ENCODE data around the gene PCDHAC1. TPM values are rescaled to one million over a fixed set of nuclear protein-coding genes. Genes with fewer than 3 reads are reported as not detected.

The PCDHAC1 gene, protein sequence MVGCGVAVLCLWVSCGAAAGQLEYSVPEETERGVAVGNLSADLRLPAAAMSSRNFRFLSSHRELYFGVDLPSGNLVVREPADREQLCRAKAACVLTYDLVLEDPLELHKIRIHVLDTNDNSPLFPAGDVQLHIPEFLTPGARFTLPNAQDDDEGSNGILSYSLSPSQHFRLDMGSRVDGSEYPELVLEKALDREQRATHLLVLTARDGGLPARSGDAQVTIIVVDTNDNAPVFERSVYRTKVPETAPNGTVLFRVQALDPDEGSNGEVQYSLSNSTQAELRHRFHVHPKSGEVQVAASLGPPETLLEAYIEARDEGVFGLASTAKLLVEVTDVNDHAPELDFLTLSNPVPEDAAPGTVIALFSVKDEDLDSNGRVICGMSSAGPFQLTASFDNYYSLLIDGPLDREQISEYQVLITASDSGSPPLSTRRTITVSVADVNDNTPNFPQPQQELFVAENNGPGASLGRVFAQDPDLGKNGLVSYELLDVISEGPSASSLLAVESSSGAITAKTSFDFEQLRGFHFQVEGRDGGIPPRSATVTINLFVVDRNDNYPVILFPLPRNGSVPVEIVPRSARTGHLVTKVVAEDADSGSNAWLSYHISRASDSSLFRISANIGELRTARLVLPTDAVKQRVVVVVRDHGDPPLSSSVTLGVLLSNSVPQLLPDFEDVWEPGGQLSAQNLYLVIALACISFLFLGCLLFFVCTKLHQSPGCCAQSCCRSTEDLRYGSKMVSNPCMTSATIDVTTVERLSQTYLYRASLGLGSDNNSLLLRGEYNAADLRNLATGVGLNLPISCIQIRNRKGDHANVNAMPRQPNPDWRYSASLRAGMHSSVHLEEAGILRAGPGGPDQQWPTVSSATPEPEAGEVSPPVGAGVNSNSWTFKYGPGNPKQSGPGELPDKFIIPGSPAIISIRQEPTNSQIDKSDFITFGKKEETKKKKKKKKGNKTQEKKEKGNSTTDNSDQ
- total RNA-seq (2021; ENCODE audit: unreplicated experiment) (1.0 TPM), Bru-seq, nascent RNA (percentile 34 among the genes with signal in this experiment), BruChase-seq, experiment 1, labeled RNA remaining after a 6-hour chase (percentile 46 among the genes with signal in this experiment), BruChase-seq, experiment 2, labeled RNA remaining after a 2-hour chase (percentile 61 among the genes with signal in this experiment)
- polyA plus RNA-seq (2012), result 0.49 and 0.62 TPM in 2 replicates
- long read RNA-seq, result 0 reads

GRCh38 chr5:140925806-140926442 lies at the start of gene PCDHAC1:
PCDHAC1 (plus strand) TSS chr5:140926299; CDS start chr5:140926893, 594 bp downstream.
- Histone ChIP-seq H3K9me2 (ENCODE audit: insufficient read depth) (no peaks in the 10 kb centered on the region), H3K79me2 (ENCODE audit: insufficient read depth, low read length) (no peaks in the 10 kb centered on the region), H3K27ac (ENCODE audit: low read depth, low read length) (peak within 1 kb of the TSS; percentile 23; the same call in 1 of the 2 replicates), H3K9ac (ENCODE audit: low read length) (peak within 1 kb of the TSS; percentile 24; the same call in 1 of the 2 replicates), H3K4me3 (replicated peaks in 1 of 2; ENCODE audit: low read depth in 1 of 2, low read length in 2 of 2) (peak within 1 kb of the TSS; percentile 37 to 58), H2AFZ (ENCODE audit: low read depth, low read length, poor library complexity, severe bottlenecking) (peak within 1 kb of the TSS; percentile 93), H4K20me1 (ENCODE audit: insufficient read depth) (no peaks in the 10 kb centered on the region), H3K36me3 (ENCODE audit: control insufficient read depth in 1 of 2, insufficient read depth in 2 of 2, low read length in 2 of 2) (no peaks in the 10 kb centered on the region), H3K9me3 (ENCODE audit: control insufficient read depth in 1 of 2, insufficient read depth in 1 of 2, low read depth in 1 of 2, low read length in 2 of 2) (no peaks in the 10 kb centered on the region), H3K27me3 (ENCODE audit: insufficient read depth, low read length) (no peaks in the 10 kb centered on the region), H3K4me2 (ENCODE audit: low read length) (peak within 1 kb of the TSS; percentile 88), H3K4me1 (ENCODE audit: control insufficient read depth in 1 of 2, insufficient read depth in 2 of 2, low read length in 2 of 2) (peaks cover 2 to 15% of the 10 kb centered on the region in 2 experiments; a peak in 3 of 4 replicates)
- no TSS peak for BruUV-seq (replicated peaks)
- ChIA-PET CTCF (interaction anchor here (1.0 to 4.4 kb wide), 7 partner anchors 11 to 638 kb away, joined by 3 to 50 read pairs (median 5); no protein-coding TSS in a partner anchor), RAD21 (ENCODE audit: low non-redundant PET in 1 of 2, low total read pairs in 2 of 2, uncharacterized antibody in 2 of 2, unreplicated experiment in 2 of 2) (interaction anchor here (0.8 to 2.2 kb wide), 3 partner anchors 112 to 115 kb away, joined by 3 to 24 read pairs (median 14); no protein-coding TSS in a partner anchor), POLR2A (interaction anchor here (0.5 to 0.6 kb wide), 2 partner anchors 108 to 252 kb away, joined by 4 read pairs; partner anchors contain the start of gene DND1)
- intact Hi-C loops (cut with micrococcal nuclease), result loop anchor here (1.0 to 5.0 kb wide), 3 partner anchors 41 to 114 kb away; partner anchors contain the start of gene PCDHAC2
- peak; percentile 89 for ATAC-seq
- DNase-seq (ENCODE audit: low read depth, low spot score), result no peak
- TF ChIP-seq EGR1 (IDR thresholded peaks at IDR 0.05; ENCODE audit: low read depth), result peak; percentile 57; the same call in 1 of the 2 replicates
- TF ChIP-seq SIN3A (IDR thresholded peaks at IDR 0.05; ENCODE audit: low read depth), result no peak
